ENCODE results near the gene DGKI. TPM values are rescaled to one million over a fixed set of nuclear protein-coding genes. Genes with fewer than 3 reads are reported as not detected.

The DGKI gene
- total RNA-seq, 1 donor from 2014 or later: 5.5 TPM

DNA sequence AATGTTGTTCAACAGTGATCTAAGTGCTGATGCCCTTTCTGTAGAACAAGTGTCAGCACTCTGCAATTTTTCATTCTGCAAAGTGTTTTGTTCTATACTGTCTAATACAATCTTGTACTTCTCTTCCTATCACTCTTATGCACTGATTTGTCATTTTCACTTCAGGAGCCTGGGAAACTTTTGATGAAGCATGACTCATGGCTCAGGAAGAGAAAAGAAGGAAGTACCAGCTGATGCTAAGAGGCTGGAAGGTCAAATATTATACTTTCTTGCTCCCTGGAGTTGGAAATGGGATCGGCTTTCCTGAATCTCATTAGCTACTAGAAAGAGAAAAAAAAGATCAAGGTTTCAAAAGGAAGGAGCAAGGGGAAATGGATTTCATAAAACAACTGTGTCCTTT, 45.8 kb downstream of the DGKI start:
- Histone ChIP-seq H3K4me2 (no peak overlapping the region), H3F3A (ENCODE audit: low read depth) (no peaks in the 10 kb centered on the region), H3K27me3 (no peaks in the 10 kb centered on the region), H3K36me3 (no peaks in the 10 kb centered on the region), H2AFZ (replicated peaks) (no peak overlapping the region), H3K9me3 (ENCODE audit: low read depth) (no peaks in the 10 kb centered on the region), H3K27ac (no peak overlapping the region), H3K4me1 (no peaks in the 10 kb centered on the region), H3K9ac (no peak overlapping the region), H4K20me1 (ENCODE audit: low read depth) (no peaks in the 10 kb centered on the region), H3K79me2 (ENCODE audit: low read depth) (no peaks in the 10 kb centered on the region), H3K4me3 (no peak overlapping the region)
- TF ChIP-seq, protein P1, sequence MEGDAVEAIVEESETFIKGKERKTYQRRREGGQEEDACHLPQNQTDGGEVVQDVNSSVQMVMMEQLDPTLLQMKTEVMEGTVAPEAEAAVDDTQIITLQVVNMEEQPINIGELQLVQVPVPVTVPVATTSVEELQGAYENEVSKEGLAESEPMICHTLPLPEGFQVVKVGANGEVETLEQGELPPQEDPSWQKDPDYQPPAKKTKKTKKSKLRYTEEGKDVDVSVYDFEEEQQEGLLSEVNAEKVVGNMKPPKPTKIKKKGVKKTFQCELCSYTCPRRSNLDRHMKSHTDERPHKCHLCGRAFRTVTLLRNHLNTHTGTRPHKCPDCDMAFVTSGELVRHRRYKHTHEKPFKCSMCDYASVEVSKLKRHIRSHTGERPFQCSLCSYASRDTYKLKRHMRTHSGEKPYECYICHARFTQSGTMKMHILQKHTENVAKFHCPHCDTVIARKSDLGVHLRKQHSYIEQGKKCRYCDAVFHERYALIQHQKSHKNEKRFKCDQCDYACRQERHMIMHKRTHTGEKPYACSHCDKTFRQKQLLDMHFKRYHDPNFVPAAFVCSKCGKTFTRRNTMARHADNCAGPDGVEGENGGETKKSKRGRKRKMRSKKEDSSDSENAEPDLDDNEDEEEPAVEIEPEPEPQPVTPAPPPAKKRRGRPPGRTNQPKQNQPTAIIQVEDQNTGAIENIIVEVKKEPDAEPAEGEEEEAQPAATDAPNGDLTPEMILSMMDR (IDR thresholded peaks at IDR 0.05): no peak
- TF ChIP-seq EZH2phosphoT487 (IDR thresholded peaks at IDR 0.05): no peak
- TF ChIP-seq EZH2 (IDR thresholded peaks at IDR 0.05): no peak
- no peak overlapping the region for H3K4me3 Mint-ChIP-seq
- peaks cover 21% of the 10 kb centered on the region for H3K4me1 Mint-ChIP-seq
- no peak for DNase-seq (ENCODE audit: low spot score)
- peaks cover 2% of the 10 kb centered on the region for H3K27me3 Mint-ChIP-seq (ENCODE audit: insufficient read depth, low read depth)
- H3K9me3 Mint-ChIP-seq: peaks cover 3% of the 10 kb centered on the region
- H3K36me3 Mint-ChIP-seq: no peaks in the 10 kb centered on the region
- no peak overlapping the region for H3K27ac Mint-ChIP-seq

- no peaks in the 10 kb centered on the region for H3F3A ChIP-seq (ENCODE audit: low read depth)
- Mint-ChIP-seq H3K9me3 (peaks cover 11% of the 10 kb centered on the region), H3K4me1 (peaks cover 12% of the 10 kb centered on the region), H3K4me3 (no peak overlapping the region), H3K27ac (no peak overlapping the region), H3K27me3 (ENCODE audit: insufficient read depth, low read depth) (peaks cover 3% of the 10 kb centered on the region), H3K36me3 (no peaks in the 10 kb centered on the region)
- no peaks in the 10 kb centered on the region for H3K9me3 ChIP-seq (ENCODE audit: low read depth)
- TF ChIP-seq EZH2 (IDR thresholded peaks at IDR 0.05): no peak
- TF ChIP-seq, protein P1 (IDR thresholded peaks at IDR 0.05): no peak
- no peak for TF ChIP-seq EZH2phosphoT487 (IDR thresholded peaks at IDR 0.05)
- no peaks in the 10 kb centered on the region for H3K79me2 ChIP-seq (ENCODE audit: low read depth)
- H4K20me1 ChIP-seq (ENCODE audit: low read depth): no peaks in the 10 kb centered on the region
- H3K4me2 ChIP-seq: no peak overlapping the region
- no peak for DNase-seq (ENCODE audit: low spot score)
- H3K27me3 ChIP-seq: no peaks in the 10 kb centered on the region
- no peaks in the 10 kb centered on the region for H3K36me3 ChIP-seq
- no peak overlapping the region for H3K27ac ChIP-seq
- H3K9ac ChIP-seq: no peak overlapping the region
- H3K4me1 ChIP-seq: no peaks in the 10 kb centered on the region
- no peak overlapping the region for H3K4me3 ChIP-seq
- no peak overlapping the region for H2AFZ ChIP-seq (replicated peaks)
Measured at GRCh38 chr7:137798073-137798763, 48.6 kb downstream of the DGKI start.

DNA sequence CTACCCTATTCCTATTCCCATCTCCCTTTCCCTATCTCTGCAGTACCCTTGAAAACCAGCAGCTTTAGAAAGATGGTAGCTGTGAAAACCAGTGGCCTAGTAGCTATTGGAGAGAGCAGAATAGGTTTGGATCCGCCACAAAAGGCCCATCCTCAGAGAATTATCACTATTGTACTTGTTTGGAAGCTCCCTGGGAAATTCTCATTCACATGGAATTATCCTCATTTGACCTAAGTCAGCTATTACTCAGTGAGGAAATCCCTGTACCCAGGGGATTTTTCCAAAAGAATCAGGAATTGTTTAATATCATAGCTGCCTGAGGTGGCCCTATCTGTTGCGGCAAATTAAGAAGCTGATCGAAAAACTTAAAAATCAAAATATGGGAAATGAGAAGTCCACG, 51.6 kb downstream of the DGKI start:
- Histone ChIP-seq H3K9me3 (ENCODE audit: low read depth) (no peaks in the 10 kb centered on the region), H4K20me1 (ENCODE audit: low read depth) (no peaks in the 10 kb centered on the region), H3K4me2 (no peak overlapping the region), H3K4me3 (no peak overlapping the region), H3K27ac (no peak overlapping the region), H3K79me2 (ENCODE audit: low read depth) (no peaks in the 10 kb centered on the region), H3K27me3 (no peaks in the 10 kb centered on the region), H3K4me1 (peaks cover 14% of the 10 kb centered on the region), H2AFZ (replicated peaks) (no peak overlapping the region), H3F3A (ENCODE audit: low read depth) (no peaks in the 10 kb centered on the region), H3K9ac (no peak overlapping the region), H3K36me3 (no peaks in the 10 kb centered on the region)
- H3K9me3 Mint-ChIP-seq: peaks cover 11% of the 10 kb centered on the region
- H3K4me1 Mint-ChIP-seq: peaks cover 9% of the 10 kb centered on the region
- no peak overlapping the region for H3K4me3 Mint-ChIP-seq
- no peaks in the 10 kb centered on the region for H3K36me3 Mint-ChIP-seq
- no peak for TF ChIP-seq EZH2phosphoT487 (IDR thresholded peaks at IDR 0.05)
- TF ChIP-seq, protein P1 (IDR thresholded peaks at IDR 0.05): no peak
- TF ChIP-seq EZH2 (IDR thresholded peaks at IDR 0.05): no peak
- DNase-seq (ENCODE audit: low spot score): no peak
- no peak overlapping the region for H3K27ac Mint-ChIP-seq
- H3K27me3 Mint-ChIP-seq (ENCODE audit: insufficient read depth, low read depth): peaks cover 4% of the 10 kb centered on the region

Data from neural progenitor cell (in vitro differentiated cells).